Measurements from ENCODE around the gene HRH1. TPM values are rescaled to one million over a fixed set of nuclear protein-coding genes. Genes with fewer than 3 reads are reported as not detected.
"Not testable (repeated sequence)": the region's sequence is repeated elsewhere in the genome, so short reads cannot be mapped to it uniquely, and the experiment has no call there.

HRH1 gene
- total RNA-seq, 1 donor from 2014 or later: 2.1 TPM

GRCh38 chr3:11162401-11163345 lies 8.4 kb downstream of the HRH1 start:
- TF ChIP-seq CTCF (IDR thresholded peaks at IDR 0.05; ENCODE audit: insufficient read depth, low read depth, low read length): no peak
- no peak for TF ChIP-seq EZH2 (IDR thresholded peaks at IDR 0.05; ENCODE audit: insufficient read depth, low read length)
- Mint-ChIP-seq H3K4me1 (ENCODE audit: low read depth, unreplicated experiment) (no peaks in the 10 kb centered on the region), H3K27ac (ENCODE audit: unreplicated experiment) (no peak overlapping the region), H3K9me3 (ENCODE audit: unreplicated experiment) (peaks cover 7% of the 10 kb centered on the region), H3K4me3 (ENCODE audit: unreplicated experiment) (no peak overlapping the region), H3K27me3 (ENCODE audit: low read depth, unreplicated experiment) (peaks cover 41% of the 10 kb centered on the region), H3K36me3 (ENCODE audit: low read depth, unreplicated experiment) (peaks cover 3% of the 10 kb centered on the region)
- peaks cover 8% of the 10 kb centered on the region for H3K4me1 ChIP-seq (ENCODE audit: insufficient read depth, low read length)
- peaks cover 64% of the 10 kb centered on the region for H4K20me1 ChIP-seq (ENCODE audit: insufficient read depth, low read length)
- H3K9me3 ChIP-seq (ENCODE audit: insufficient read depth, low read depth, low read length): no peaks in the 10 kb centered on the region
- H3K36me3 ChIP-seq (ENCODE audit: insufficient read depth, low read length): no peaks in the 10 kb centered on the region
- no peak overlapping the region for H3K27ac ChIP-seq (ENCODE audit: low read depth, low read length)
- H3K79me2 ChIP-seq (ENCODE audit: insufficient read depth, low read length): peaks cover 72% of the 10 kb centered on the region
- no peak overlapping the region for H2AFZ ChIP-seq (ENCODE audit: low read depth, low read length)
- H3K27me3 ChIP-seq (ENCODE audit: insufficient read depth, low read length): no peaks in the 10 kb centered on the region
- DNase-seq (ENCODE audit: low read depth) (no peak), FAIRE-seq (no peak)
- H3K4me3 ChIP-seq (ENCODE audit: insufficient read depth, low read depth, low read length): no peak overlapping the region
- H3K9ac ChIP-seq (ENCODE audit: low read length): no peak overlapping the region
- H3K4me2 ChIP-seq (ENCODE audit: low read length): no peak overlapping the region

GRCh38 chr3:11164607-11165006 lies 10.3 kb downstream of the HRH1 start:
- Histone ChIP-seq H3K9me3 (ENCODE audit: insufficient read depth, low read depth, low read length) (no peaks in the 10 kb centered on the region), H3K9ac (ENCODE audit: low read length) (no peak overlapping the region), H3K79me2 (ENCODE audit: insufficient read depth, low read length) (peaks cover 74% of the 10 kb centered on the region), H3K27me3 (ENCODE audit: insufficient read depth, low read length) (no peaks in the 10 kb centered on the region), H3K4me2 (ENCODE audit: low read length) (peak overlapping the region; percentile 25), H3K36me3 (ENCODE audit: insufficient read depth, low read length) (no peaks in the 10 kb centered on the region), H4K20me1 (ENCODE audit: insufficient read depth, low read length) (peaks cover 58% of the 10 kb centered on the region), H3K27ac (ENCODE audit: low read depth, low read length) (no peak overlapping the region), H3K4me1 (ENCODE audit: insufficient read depth, low read length) (peaks cover 14% of the 10 kb centered on the region), H3K4me3 (ENCODE audit: insufficient read depth, low read depth, low read length) (no peak overlapping the region), H2AFZ (ENCODE audit: low read depth, low read length) (no peak overlapping the region)
- no peak for FAIRE-seq
- Mint-ChIP-seq H3K9me3 (ENCODE audit: unreplicated experiment) (peaks cover 7% of the 10 kb centered on the region), H3K36me3 (ENCODE audit: low read depth, unreplicated experiment) (peaks cover 7% of the 10 kb centered on the region), H3K27me3 (ENCODE audit: low read depth, unreplicated experiment) (peaks cover 47% of the 10 kb centered on the region), H3K4me1 (ENCODE audit: low read depth, unreplicated experiment) (peaks cover 4% of the 10 kb centered on the region), H3K4me3 (ENCODE audit: unreplicated experiment) (no peak overlapping the region), H3K27ac (ENCODE audit: unreplicated experiment) (no peak overlapping the region)
- no peak for DNase-seq (ENCODE audit: low read depth)
- TF ChIP-seq CTCF (IDR thresholded peaks at IDR 0.05; ENCODE audit: insufficient read depth, low read depth, low read length): no peak
- TF ChIP-seq EZH2 (IDR thresholded peaks at IDR 0.05; ENCODE audit: insufficient read depth, low read length): no peak

GRCh38 chr3:11165476-11165875 lies 11.2 kb downstream of the HRH1 start:
- no peak overlapping the region for H3K4me3 ChIP-seq (ENCODE audit: insufficient read depth, low read depth, low read length)
- H3K36me3 Mint-ChIP-seq (ENCODE audit: low read depth, unreplicated experiment): peaks cover 13% of the 10 kb centered on the region
- H3K4me1 Mint-ChIP-seq (ENCODE audit: low read depth, unreplicated experiment): peaks cover 8% of the 10 kb centered on the region
- no peak overlapping the region for H3K4me3 Mint-ChIP-seq (ENCODE audit: unreplicated experiment)
- no peak for DNase-seq (ENCODE audit: low read depth)
- no peak for FAIRE-seq
- peaks cover 71% of the 10 kb centered on the region for H3K79me2 ChIP-seq (ENCODE audit: insufficient read depth, low read length)
- H2AFZ ChIP-seq (ENCODE audit: low read depth, low read length): no peak overlapping the region
- H3K27me3 Mint-ChIP-seq (ENCODE audit: low read depth, unreplicated experiment): peaks cover 49% of the 10 kb centered on the region
- no peaks in the 10 kb centered on the region for H3K27me3 ChIP-seq (ENCODE audit: insufficient read depth, low read length)
- no peak overlapping the region for H3K9ac ChIP-seq (ENCODE audit: low read length)
- H3K9me3 Mint-ChIP-seq (ENCODE audit: unreplicated experiment): peaks cover 7% of the 10 kb centered on the region
- no peaks in the 10 kb centered on the region for H3K36me3 ChIP-seq (ENCODE audit: insufficient read depth, low read length)
- H3K27ac ChIP-seq (ENCODE audit: low read depth, low read length): no peak overlapping the region
- H3K4me1 ChIP-seq (ENCODE audit: insufficient read depth, low read length): peaks cover 18% of the 10 kb centered on the region
- H3K27ac Mint-ChIP-seq (ENCODE audit: unreplicated experiment): no peak overlapping the region
- no peaks in the 10 kb centered on the region for H3K9me3 ChIP-seq (ENCODE audit: insufficient read depth, low read depth, low read length)
- no peak overlapping the region for H3K4me2 ChIP-seq (ENCODE audit: low read length)
- H4K20me1 ChIP-seq (ENCODE audit: insufficient read depth, low read length): peaks cover 50% of the 10 kb centered on the region
- no peak for TF ChIP-seq EZH2 (IDR thresholded peaks at IDR 0.05; ENCODE audit: insufficient read depth, low read length)
- TF ChIP-seq CTCF (IDR thresholded peaks at IDR 0.05; ENCODE audit: insufficient read depth, low read depth, low read length): no peak

GRCh38 chr3:11166807-11167400 lies 12.6 kb downstream of the HRH1 start:
- H3K4me1 Mint-ChIP-seq (ENCODE audit: low read depth, unreplicated experiment); H3K9me3 Mint-ChIP-seq (ENCODE audit: unreplicated experiment); H3K4me2 ChIP-seq (ENCODE audit: low read length); H2AFZ ChIP-seq (ENCODE audit: low read depth, low read length); DNase-seq (ENCODE audit: low read depth); H3K4me3 ChIP-seq (ENCODE audit: insufficient read depth, low read depth, low read length); H3K27ac ChIP-seq (ENCODE audit: low read depth, low read length); H3K36me3 ChIP-seq (ENCODE audit: insufficient read depth, low read length); H3K4me3 Mint-ChIP-seq (ENCODE audit: unreplicated experiment); H3K27ac Mint-ChIP-seq (ENCODE audit: unreplicated experiment); H3K27me3 ChIP-seq (ENCODE audit: insufficient read depth, low read length); H3K9ac ChIP-seq (ENCODE audit: low read length); FAIRE-seq; H3K9me3 ChIP-seq (ENCODE audit: insufficient read depth, low read depth, low read length): not testable (repeated sequence)
- H3K79me2 ChIP-seq (ENCODE audit: insufficient read depth, low read length): peaks cover 71% of the 10 kb centered on the region
- H3K4me1 ChIP-seq (ENCODE audit: insufficient read depth, low read length): peaks cover 24% of the 10 kb centered on the region
- H4K20me1 ChIP-seq (ENCODE audit: insufficient read depth, low read length): peaks cover 36% of the 10 kb centered on the region
- H3K36me3 Mint-ChIP-seq (ENCODE audit: low read depth, unreplicated experiment): peaks cover 14% of the 10 kb centered on the region
- peaks cover 51% of the 10 kb centered on the region for H3K27me3 Mint-ChIP-seq (ENCODE audit: low read depth, unreplicated experiment)

Measured in astrocyte (in vitro differentiated cells and primary cell).